Activated T-helper 1 cell treated with anti-CD3 and anti-CD28 coated beads, Interleukin-12 subunit alpha, Interleukin-12 subunit beta, Interleukin-2, Interleukin-4 antibody, amounts not matched to agents 30 ng/mL and 10 ng/mL and 1 ng/mL, durations not matched to agents 14 hours and 24 hours and 36 hours (primary cell): Measurements from ENCODE around the gene ZSWIM7. TPM values are rescaled to one million over a fixed set of nuclear protein-coding genes. Genes with fewer than 3 reads are reported as not detected.
"Not testable (repeated sequence)": the region's sequence is repeated elsewhere in the genome, so short reads cannot be mapped to it uniquely, and the experiment has no call there.

ENCODE experiments used
- DNase-seq: peaks from one replicate; pipeline ENCODE4 v3.0.0; 2021; ENCODE audit warnings: low spot score
- H3K27ac Mint-ChIP-seq: one replicate; pipeline ENCODE4 v1.8.0; 2021; ENCODE audit warnings: mild to moderate bottlenecking, mixed read lengths
- H3K27me3 Mint-ChIP-seq: one replicate; pipeline ENCODE4 v1.8.0; 2022; ENCODE audit warnings: mild to moderate bottlenecking, moderate library complexity, mixed read lengths; ENCODE audit not compliant: insufficient read depth
- H3K36me3 Mint-ChIP-seq: one replicate; pipeline ENCODE4 v1.8.0; 2021; ENCODE audit warnings: low read depth, mixed read lengths
- H3K4me1 Mint-ChIP-seq: one replicate; pipeline ENCODE4 v1.8.0; 2021; ENCODE audit warnings: low read depth, mixed read lengths
- H3K4me3 Mint-ChIP-seq: one replicate; pipeline ENCODE4 v1.8.0; 2021; ENCODE audit warnings: mild to moderate bottlenecking, moderate library complexity, mixed read lengths
- H3K9me3 Mint-ChIP-seq: one replicate; pipeline ENCODE4 v1.8.0; 2021; ENCODE audit warnings: mixed read lengths
- intact Hi-C: fragments of 100-400 bp; cut with micrococcal nuclease; formaldehyde crosslinking; loops from one replicate; pipeline ENCODE4 v1.15.1; 2024
- total RNA-seq: library from RNA; stranded (reverse); gene quantifications from 2 replicates; pipeline ENCODE4 v1.2.3, GENCODE V29; 2022

ZSWIM7 gene
- total RNA-seq, 1 donor from 2014 or later = 9.5 TPM

DNA sequence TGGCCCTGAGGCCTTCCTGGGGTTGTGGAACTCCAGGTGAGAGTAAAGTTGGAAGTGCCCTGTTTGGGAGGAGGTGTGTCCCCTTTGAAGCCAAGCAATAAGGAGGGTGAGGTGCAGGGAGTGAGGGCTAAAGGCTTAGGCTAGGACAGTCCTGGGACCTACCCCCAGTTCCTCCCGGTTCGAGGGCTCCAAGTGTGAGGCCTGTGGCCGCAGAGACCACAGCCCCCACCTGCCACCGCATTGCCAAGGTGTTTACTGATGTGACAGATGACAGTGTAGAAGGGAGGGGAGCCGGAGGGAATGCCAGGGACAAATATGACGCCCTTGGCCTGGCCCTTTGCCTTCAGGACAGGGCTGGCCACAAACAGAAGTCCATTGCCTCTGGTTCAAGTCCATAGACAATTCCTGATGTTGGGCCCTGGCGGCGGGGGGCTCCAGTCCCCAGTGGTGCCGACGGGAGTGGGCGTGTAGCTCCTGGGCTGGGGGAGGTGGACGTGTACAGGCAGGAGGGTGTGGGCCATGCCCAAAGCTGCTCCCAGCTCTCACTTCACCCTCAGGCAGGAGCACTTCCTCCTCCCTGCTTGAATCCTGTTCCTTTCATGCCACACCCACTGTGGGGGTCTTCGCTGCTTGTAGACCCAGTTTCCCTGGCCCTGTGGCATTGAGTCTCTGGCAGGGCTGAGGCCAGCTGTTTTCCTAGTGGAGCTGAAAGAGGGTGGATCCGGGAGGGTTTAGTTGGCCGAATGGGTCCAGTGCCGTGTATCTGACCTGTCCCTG lies 51.3 kb downstream of the ZSWIM7 start:
- peaks cover 39% of the 10 kb centered on the region for H3K27me3 Mint-ChIP-seq
- intact Hi-C loops = no loop called here
- no peak overlapping the region for H3K27ac Mint-ChIP-seq
- no peaks in the 10 kb centered on the region for H3K9me3 Mint-ChIP-seq
- DNase-seq = no peak
- H3K4me3 Mint-ChIP-seq = no peak overlapping the region
- H3K4me1 Mint-ChIP-seq = peaks cover 16% of the 10 kb centered on the region
- H3K36me3 Mint-ChIP-seq = no peaks in the 10 kb centered on the region

DNA sequence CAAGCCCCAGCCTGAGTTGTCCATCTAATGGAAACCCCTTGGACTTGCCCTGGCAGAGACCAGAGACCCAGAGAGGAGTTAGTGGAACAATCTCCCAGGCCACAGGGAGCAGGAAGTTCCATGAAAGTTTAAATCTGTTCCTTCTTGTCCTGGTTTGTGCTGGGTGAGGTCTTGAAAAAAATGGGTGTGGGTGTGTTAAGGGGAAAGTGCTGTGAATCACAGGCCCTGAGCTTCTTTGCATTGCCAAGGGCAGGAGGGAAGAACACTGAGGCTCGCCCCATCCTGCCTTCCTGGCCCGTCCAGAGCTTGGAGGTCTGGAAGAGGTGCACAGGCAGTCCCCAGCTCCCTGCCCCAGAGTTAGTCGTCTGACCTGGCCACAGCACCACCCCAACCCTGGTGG lies 52.2 kb downstream of the ZSWIM7 start:
- Mint-ChIP-seq H3K9me3 (no peaks in the 10 kb centered on the region), H3K4me1 (peaks cover 16% of the 10 kb centered on the region), H3K4me3 (no peak overlapping the region), H3K27ac (no peak overlapping the region), H3K27me3 (peaks cover 33% of the 10 kb centered on the region), H3K36me3 (no peaks in the 10 kb centered on the region)
- DNase-seq = no peak
- intact Hi-C loops = no loop called here

DNA sequence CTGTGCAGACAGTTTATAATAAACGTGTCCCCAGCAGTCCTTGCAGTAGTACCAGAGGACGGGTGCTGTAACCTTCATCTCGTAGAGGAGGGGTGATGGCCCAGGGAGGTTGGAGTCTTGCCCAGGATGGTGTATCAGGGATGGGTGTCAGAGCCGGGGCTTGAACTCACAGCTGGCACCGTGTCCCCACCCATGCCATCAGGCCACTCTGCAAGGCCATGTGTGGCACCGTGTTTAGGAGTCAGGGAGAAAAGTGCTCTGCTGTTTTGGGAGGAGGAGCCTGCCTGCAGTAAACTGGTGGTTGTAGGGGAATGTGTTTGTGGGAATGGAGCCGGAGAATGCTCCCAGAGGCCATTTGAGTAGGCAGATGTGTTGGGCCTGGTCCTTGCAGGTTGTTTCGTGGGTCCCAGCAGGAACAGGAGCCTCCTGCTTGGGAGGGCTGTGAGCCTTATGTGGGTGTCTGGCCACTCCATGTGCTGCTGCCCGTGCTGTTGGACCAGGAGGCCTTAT lies 52.8 kb downstream of the ZSWIM7 start:
- H3K9me3 Mint-ChIP-seq = no peaks in the 10 kb centered on the region
- H3K4me1 Mint-ChIP-seq = peaks cover 16% of the 10 kb centered on the region
- H3K36me3 Mint-ChIP-seq = no peaks in the 10 kb centered on the region
- intact Hi-C loops = no loop called here
- H3K27me3 Mint-ChIP-seq = peaks cover 32% of the 10 kb centered on the region
- no peak for DNase-seq
- H3K4me3 Mint-ChIP-seq = peak overlapping the region; percentile 68
- no peak overlapping the region for H3K27ac Mint-ChIP-seq

DNA sequence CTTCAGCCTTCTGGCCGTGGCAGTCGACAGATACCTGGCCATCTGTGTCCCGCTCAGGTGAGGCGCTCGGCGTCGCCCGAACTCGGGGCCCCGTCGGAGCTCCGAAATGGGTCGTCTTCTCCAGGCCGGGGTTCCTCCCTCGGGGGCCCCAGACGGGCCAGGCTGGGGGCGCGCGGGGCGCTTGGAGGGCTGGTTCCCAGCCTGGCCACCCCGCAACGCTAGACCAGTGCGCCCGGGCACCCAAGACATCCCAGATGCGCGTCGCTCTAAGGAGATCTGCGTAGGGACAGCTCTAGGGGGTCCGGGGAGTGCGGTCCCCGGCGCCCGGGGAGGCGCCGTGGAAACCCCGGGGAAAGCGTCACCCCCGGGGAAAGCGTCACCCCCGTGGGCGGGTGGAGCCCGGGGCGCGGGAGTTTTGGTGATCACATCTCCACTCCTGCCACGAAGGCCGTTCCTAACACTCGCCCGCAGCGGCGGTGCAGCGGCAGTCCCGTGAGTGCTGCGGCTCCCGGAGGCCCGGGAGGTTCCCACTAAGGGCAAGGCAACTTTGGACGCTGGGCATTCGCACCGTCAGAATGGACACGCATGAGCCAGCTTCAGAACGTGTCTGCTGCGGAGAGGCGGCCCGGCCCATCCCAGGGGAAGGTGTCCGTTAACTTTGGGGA lies 53.8 kb downstream of the ZSWIM7 start:
- Mint-ChIP-seq H3K27ac (no peak overlapping the region), H3K9me3 (no peaks in the 10 kb centered on the region), H3K4me3 (peak overlapping the region; percentile 71), H3K4me1 (peaks cover 16% of the 10 kb centered on the region), H3K27me3 (peaks cover 31% of the 10 kb centered on the region), H3K36me3 (no peaks in the 10 kb centered on the region)
- no peak for DNase-seq
- intact Hi-C loops = loop anchor here (1.0 kb wide), 2 partner anchors 14 to 53 kb away; no protein-coding TSS in a partner anchor

DNA sequence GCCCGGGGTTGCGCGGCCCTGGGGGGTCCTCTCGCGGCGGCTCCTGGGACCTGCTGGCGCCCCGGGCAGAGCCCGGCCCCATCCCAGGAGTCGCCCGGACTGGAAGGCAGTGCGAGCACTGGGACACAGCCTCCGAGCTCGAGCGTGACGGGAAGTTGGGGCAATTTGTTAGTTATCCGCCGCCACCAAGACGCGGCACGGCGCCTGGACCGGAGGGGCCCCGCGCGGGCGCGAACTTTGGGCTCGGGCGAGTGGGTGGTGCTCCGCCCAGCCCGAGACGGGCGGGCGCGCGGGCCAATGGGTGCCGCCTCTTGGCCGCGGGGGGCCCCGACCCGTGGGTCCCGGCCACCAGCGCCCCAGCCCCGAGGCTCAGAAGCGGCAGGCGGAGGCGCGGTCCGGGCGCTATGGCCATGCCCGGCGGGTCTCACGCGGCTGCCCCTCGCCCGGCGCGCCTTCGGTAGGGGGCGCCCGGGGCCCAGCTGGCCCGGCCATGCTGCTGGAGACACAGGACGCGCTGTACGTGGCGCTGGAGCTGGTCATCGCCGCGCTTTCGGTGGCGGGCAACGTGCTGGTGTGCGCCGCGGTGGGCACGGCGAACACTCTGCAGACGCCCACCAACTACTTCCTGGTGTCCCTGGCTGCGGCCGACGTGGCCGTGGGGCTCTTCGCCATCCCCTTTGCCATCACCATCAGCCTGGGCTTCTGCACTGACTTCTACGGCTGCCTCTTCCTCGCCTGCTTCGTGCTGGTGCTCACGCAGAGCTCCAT lies 54.6 kb downstream of the ZSWIM7 start, which contains the start of gene ADORA2B:
Gene ADORA2B (plus strand): TSS at position 372 of the 768 bp plus-strand sequence. CDS start 119 bp downstream, at position 491.
- H3K9me3 Mint-ChIP-seq = no peaks in the 10 kb centered on the region
- H3K4me3 Mint-ChIP-seq = peak within 1 kb of the TSS; percentile 71
- DNase-seq = peak; percentile 12
- intact Hi-C loops = loop anchor here (1.0 kb wide), 2 partner anchors 14 to 53 kb away; no protein-coding TSS in a partner anchor
- H3K4me1 Mint-ChIP-seq = peaks cover 16% of the 10 kb centered on the region
- peaks cover 32% of the 10 kb centered on the region for H3K27me3 Mint-ChIP-seq
- no peaks in the 10 kb centered on the region for H3K36me3 Mint-ChIP-seq
- peak within 1 kb of the TSS; percentile 59 for H3K27ac Mint-ChIP-seq

DNA sequence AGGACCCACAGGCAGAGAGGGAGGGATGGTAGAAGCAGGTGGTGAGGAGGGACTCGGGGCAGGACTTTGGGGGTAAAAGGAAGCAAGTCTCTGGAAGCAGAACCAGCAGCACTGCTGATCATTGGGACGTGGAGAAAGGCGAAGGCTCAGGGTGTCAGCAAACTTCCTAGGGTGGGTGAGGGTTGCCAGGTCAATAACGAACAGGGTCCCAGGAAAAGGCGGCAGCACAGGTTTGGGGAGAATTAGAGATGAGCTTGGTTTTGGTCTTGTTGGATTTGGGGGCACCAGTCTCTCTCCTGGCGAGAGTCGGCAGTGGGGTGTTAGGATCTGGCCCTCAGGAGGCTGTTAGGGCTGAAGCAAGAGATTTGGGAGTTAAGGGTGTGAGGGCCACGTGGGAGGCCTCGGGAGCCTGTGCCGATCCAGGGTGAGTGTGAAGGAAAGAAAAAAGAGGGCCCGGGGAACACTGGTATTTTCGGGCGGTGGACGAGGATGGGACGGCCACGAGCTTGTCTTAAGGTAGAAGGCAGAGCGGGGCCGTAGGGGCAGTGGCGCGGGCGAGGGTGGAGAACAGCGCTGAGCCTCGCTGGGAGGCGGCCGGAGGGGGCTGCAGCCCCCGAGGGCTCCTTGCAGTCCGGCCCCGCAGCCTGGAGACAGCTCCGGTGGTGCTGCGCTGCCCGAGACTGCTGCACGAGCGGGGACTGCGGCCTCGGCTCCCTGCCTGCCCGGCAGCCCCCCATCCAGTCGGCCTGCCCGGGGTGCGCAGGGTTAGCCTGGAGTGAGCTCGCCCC lies 55.3 kb downstream of the ZSWIM7 start:
- no peaks in the 10 kb centered on the region for H3K36me3 Mint-ChIP-seq
- H3K27ac Mint-ChIP-seq = peak overlapping the region; percentile 59
- intact Hi-C loops = no loop called here
- no peak for DNase-seq
- no peaks in the 10 kb centered on the region for H3K9me3 Mint-ChIP-seq
- H3K4me1 Mint-ChIP-seq = peaks cover 16% of the 10 kb centered on the region
- peak overlapping the region; percentile 67 for H3K4me3 Mint-ChIP-seq
- peaks cover 32% of the 10 kb centered on the region for H3K27me3 Mint-ChIP-seq

DNA sequence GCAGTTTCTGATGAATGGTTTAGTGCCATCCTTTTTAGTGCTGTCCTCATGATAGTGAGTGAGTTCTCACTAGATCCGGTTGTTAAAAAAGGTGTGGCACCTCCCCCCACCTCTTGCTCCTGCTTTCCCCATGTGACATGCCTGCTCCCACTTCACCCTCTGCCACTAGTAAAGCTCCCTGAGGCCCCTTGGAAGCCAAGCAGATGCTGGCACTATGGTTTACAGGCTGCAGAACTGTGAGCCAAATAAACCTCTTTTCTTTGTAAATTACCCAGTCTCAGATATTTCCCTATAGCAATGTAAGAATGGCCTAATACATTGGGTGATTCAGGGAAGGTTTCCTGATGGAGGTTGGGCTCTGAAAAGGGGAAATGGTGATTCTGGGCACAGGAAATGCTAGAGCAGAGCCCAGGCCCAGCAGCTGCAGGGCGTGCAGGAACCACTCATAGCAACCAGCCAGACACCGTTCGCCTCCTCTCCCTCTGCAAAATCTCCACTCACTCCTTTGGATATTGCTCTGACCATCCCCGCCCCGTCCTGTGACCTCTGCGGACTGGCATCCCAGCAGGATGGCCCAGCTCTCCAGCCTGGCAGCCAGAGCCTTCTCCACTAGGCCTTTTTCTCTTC lies 57.2 kb downstream of the ZSWIM7 start:
- Mint-ChIP-seq H3K27me3 (peaks cover 32% of the 10 kb centered on the region), H3K4me3 (no peak overlapping the region), H3K9me3 (no peaks in the 10 kb centered on the region), H3K36me3 (no peaks in the 10 kb centered on the region), H3K27ac (no peak overlapping the region), H3K4me1 (peaks cover 15% of the 10 kb centered on the region)
- intact Hi-C loops = no loop called here
- DNase-seq = no peak

DNA sequence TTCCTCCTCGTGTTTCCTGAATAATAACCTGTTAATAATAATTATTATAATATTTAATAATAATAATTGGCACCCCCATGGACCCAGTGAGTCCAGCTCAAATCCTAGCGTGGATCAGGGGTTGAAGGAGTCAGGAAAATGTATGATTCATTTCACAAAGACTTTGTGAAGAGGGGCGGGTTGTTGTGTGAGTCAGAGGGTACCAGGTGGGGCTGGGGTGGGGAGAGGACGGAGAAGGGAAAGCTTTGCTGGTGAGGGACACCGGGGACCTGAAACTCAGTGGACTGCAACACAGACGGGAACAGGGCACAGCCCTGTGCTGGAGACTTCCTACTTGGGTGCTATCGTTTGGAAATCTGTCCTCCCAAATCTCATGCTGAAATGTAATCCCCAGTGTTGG lies 57.7 kb downstream of the ZSWIM7 start:
- DNase-seq = no peak
- intact Hi-C loops = no loop called here
- H3K9me3 Mint-ChIP-seq = no peaks in the 10 kb centered on the region
- H3K27me3 Mint-ChIP-seq = peaks cover 29% of the 10 kb centered on the region
- no peaks in the 10 kb centered on the region for H3K36me3 Mint-ChIP-seq
- peaks cover 11% of the 10 kb centered on the region for H3K4me1 Mint-ChIP-seq
- no peak overlapping the region for H3K4me3 Mint-ChIP-seq
- H3K27ac Mint-ChIP-seq = no peak overlapping the region

DNA sequence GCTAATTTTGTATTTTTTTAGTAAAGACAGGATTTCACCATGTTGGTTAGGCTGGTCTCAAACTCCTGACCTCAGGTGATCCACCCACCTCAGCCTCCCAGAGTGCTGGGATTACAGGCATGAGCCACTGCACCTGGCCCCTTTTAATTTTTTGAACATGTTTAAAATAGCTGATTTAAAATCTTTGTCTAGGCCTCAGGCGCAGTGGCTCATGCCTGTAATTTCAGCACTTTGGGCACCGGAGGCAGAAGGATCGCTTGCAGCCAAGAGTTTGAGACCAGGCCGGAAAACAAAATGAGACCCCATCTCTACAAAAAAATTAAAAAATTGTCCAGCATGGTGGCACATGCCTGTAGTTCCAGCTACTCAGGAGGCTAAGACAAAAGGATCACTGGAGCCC lies 63.0 kb downstream of the ZSWIM7 start:
- H3K4me3 Mint-ChIP-seq, intact Hi-C loops, H3K27ac Mint-ChIP-seq: not testable (repeated sequence)

DNA sequence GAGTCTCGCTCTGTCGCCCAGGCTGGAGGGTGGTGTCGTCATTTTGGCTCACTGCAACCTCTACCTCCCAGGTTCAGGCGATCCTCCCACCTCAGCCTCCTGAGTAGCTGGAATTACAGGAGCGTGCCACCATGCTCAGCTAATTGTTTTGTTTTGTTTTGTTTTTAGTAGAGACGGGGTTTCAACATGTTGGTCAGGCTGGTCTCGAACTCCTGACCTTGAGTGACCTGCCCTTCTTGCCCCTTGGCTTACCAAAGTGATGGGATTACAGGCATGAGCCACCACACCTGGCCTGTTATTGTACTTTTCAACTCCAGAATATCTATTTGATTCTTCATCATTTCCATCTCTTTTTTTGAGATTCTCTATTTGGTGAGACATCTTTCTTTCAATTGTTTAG lies 63.6 kb downstream of the ZSWIM7 start:
- H3K27me3 Mint-ChIP-seq = peaks cover 19% of the 10 kb centered on the region

More for the DNA sequence above, 63.0 kb downstream of the ZSWIM7 start:
- not testable (repeated sequence) for H3K9me3 Mint-ChIP-seq, DNase-seq, H3K36me3 Mint-ChIP-seq, H3K4me1 Mint-ChIP-seq
- H3K27me3 Mint-ChIP-seq = peaks cover 16% of the 10 kb centered on the region

DNA sequence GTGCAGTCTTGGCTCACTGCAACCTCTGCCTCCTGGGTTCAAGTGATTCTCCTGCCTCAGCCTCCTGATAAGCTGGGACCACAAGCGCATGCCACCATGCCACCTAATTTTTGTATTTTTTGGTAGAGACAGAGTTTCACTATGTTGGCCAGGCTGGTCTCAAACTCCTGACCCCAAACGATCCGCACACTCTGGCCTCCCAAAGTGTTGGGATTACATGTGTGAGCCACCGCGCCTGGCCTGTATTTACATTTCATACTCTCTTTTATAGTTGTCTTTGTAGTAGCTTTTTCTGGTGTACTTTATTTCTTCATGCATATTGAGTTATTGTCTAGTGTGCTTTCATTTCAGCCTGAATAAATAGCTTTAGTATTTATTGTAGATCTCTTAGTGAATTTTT lies 64.6 kb downstream of the ZSWIM7 start:
- Mint-ChIP-seq H3K4me3 (no peak overlapping the region), H3K9me3 (no peaks in the 10 kb centered on the region), H3K27me3 (peaks cover 13% of the 10 kb centered on the region), H3K27ac (no peak overlapping the region), H3K4me1 (no peaks in the 10 kb centered on the region), H3K36me3 (no peaks in the 10 kb centered on the region)
- intact Hi-C loops = no loop called here
- no peak for DNase-seq

More for the DNA sequence above, 63.6 kb downstream of the ZSWIM7 start:
- no peaks in the 10 kb centered on the region for H3K4me1 Mint-ChIP-seq
- intact Hi-C loops = no loop called here
- DNase-seq = no peak
- no peak overlapping the region for H3K27ac Mint-ChIP-seq
- no peaks in the 10 kb centered on the region for H3K36me3 Mint-ChIP-seq
- H3K4me3 Mint-ChIP-seq = no peak overlapping the region
- no peaks in the 10 kb centered on the region for H3K9me3 Mint-ChIP-seq

DNA sequence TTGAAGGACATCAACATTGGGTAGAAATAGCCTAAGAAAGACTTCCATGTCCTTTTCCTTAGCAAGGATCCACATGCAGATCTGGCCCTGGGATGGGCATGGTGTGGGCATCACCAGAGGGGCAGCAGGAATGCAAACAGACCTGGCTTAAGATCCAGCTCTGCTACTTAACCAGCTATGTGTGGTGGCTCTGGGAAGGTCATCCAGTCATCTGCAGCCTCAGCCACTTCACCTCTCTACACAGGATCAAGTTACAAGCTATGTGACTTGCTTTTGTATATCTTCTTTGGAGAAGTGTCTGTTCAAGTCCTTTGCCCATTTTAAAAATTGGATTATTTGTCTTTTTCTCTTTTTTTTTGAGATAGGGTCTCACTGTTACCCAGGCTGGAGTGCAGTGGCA lies 68.1 kb downstream of the ZSWIM7 start:
- Mint-ChIP-seq H3K4me1 (no peaks in the 10 kb centered on the region), H3K9me3 (no peaks in the 10 kb centered on the region)

More for the DNA sequence above, 68.1 kb downstream of the ZSWIM7 start:
- no peak for DNase-seq
- H3K36me3 Mint-ChIP-seq = no peaks in the 10 kb centered on the region
- no peak overlapping the region for H3K27ac Mint-ChIP-seq
- intact Hi-C loops = no loop called here
- H3K27me3 Mint-ChIP-seq = peaks cover 21% of the 10 kb centered on the region
- no peak overlapping the region for H3K4me3 Mint-ChIP-seq
